Measurements from ENCODE around the gene ENTPD8. TPM values are rescaled to one million over a fixed set of nuclear protein-coding genes. Genes with fewer than 3 reads are reported as not detected.

ENTPD8 gene
- polyA plus RNA-seq, 3 donors: not detected

- Histone ChIP-seq H3K27ac (ENCODE audit: low read depth in 1 of 2, low read length in 2 of 2) (peak overlapping the region in 1 of 2 donors; percentile 76), H3K9me3 (replicated peaks in 1 of 2; ENCODE audit: control insufficient read depth in 1 of 2, insufficient read depth in 1 of 2, low read length in 2 of 2) (no peaks in the 10 kb centered on the region), H3K36me3 (replicated peaks in 1 of 2; ENCODE audit: control insufficient read depth in 1 of 2, insufficient read depth in 2 of 2, low read length in 2 of 2) (peaks cover 16% of the 10 kb centered on the region in 2 donors), H3K9ac (ENCODE audit: insufficient read depth, low read length, poor library complexity, severe bottlenecking) (peak overlapping the region; percentile 51), H4K20me1 (ENCODE audit: insufficient read depth, low read length) (no peaks in the 10 kb centered on the region), H2AFZ (ENCODE audit: insufficient read depth, low read depth, low read length, poor library complexity, severe bottlenecking) (no peak overlapping the region), H3K79me2 (ENCODE audit: insufficient read depth, low read length) (no peaks in the 10 kb centered on the region), H3K4me1 (ENCODE audit: control insufficient read depth in 1 of 2, insufficient read depth in 2 of 2, low read length in 2 of 2) (peaks cover 56 to 71% of the 10 kb centered on the region in 2 donors), H3K4me2 (replicated peaks; ENCODE audit: extremely low read depth, low read length, poor library complexity, severe bottlenecking) (peak overlapping the region; percentile 84), H3K27me3 (ENCODE audit: control insufficient read depth in 2 of 2, insufficient read depth in 2 of 2, low read length in 2 of 2) (no peaks in the 10 kb centered on the region), H3K4me3 (replicated peaks in 1 of 3; ENCODE audit: low read depth in 2 of 3, low read length in 3 of 3) (peak overlapping the region; percentile 10 to 77 (median 40))
- H3K4me1 Mint-ChIP-seq: peaks cover 25% of the 10 kb centered on the region
- peak; percentile 79 to 86 (median 85) for DNase-seq
- intact Hi-C loops (cut with micrococcal nuclease): loop anchor here in 1 of 2 donors (1.0 kb wide), 1 partner anchor 30 kb away; the partner anchor contains the start of genes EXD3 and NOXA1
- H3K27ac Mint-ChIP-seq: peak overlapping the region; percentile 49 to 91 (median 89)
- peak overlapping the region; percentile 75 to 83 for H3K4me3 Mint-ChIP-seq
- TF ChIP-seq CTCF (IDR thresholded peaks at IDR 0.05): no peak
- H3K36me3 Mint-ChIP-seq: peaks cover 16 to 27% of the 10 kb centered on the region in 2 donors
- WGBS (ENCODE audit: insufficient coverage): 16% methylated on average over 23 of the region's 25 CpGs
- peaks cover 0 to under 1% (median 0%) of the 10 kb centered on the region in 3 donors for H3K27me3 Mint-ChIP-seq (ENCODE audit: low read depth in 3 of 3)
- H3K9me3 Mint-ChIP-seq: peaks cover 0 to 6% (median 0%) of the 10 kb centered on the region in 7 donors
Measured at GRCh38 chr9:137453643-137454081, 12.5 kb upstream of the ENTPD8 start.

GRCh38 chr9:137452761-137453642, 11.8 kb upstream of the ENTPD8 start:
- Histone ChIP-seq H3K36me3 (replicated peaks in 1 of 2; ENCODE audit: control insufficient read depth in 1 of 2, insufficient read depth in 2 of 2, low read length in 2 of 2) (peaks cover 16% of the 10 kb centered on the region in 2 donors), H3K9ac (ENCODE audit: insufficient read depth, low read length, poor library complexity, severe bottlenecking) (peak overlapping the region; percentile 51), H3K79me2 (ENCODE audit: insufficient read depth, low read length) (no peaks in the 10 kb centered on the region), H3K4me1 (ENCODE audit: control insufficient read depth in 1 of 2, insufficient read depth in 2 of 2, low read length in 2 of 2) (peaks cover 50 to 70% of the 10 kb centered on the region in 2 donors), H2AFZ (ENCODE audit: insufficient read depth, low read depth, low read length, poor library complexity, severe bottlenecking) (no peak overlapping the region), H3K9me3 (replicated peaks in 1 of 2; ENCODE audit: control insufficient read depth in 1 of 2, insufficient read depth in 1 of 2, low read length in 2 of 2) (no peaks in the 10 kb centered on the region), H4K20me1 (ENCODE audit: insufficient read depth, low read length) (no peaks in the 10 kb centered on the region), H3K27me3 (ENCODE audit: control insufficient read depth in 2 of 2, insufficient read depth in 2 of 2, low read length in 2 of 2) (no peaks in the 10 kb centered on the region), H3K4me3 (replicated peaks in 1 of 3; ENCODE audit: low read depth in 2 of 3, low read length in 3 of 3) (peak overlapping the region; percentile 10 to 77 (median 40)), H3K27ac (ENCODE audit: low read depth in 1 of 2, low read length in 2 of 2) (peak overlapping the region; percentile 37 to 76), H3K4me2 (replicated peaks; ENCODE audit: extremely low read depth, low read length, poor library complexity, severe bottlenecking) (peak overlapping the region; percentile 84)
- peaks cover 17 to 29% of the 10 kb centered on the region in 2 donors for H3K36me3 Mint-ChIP-seq
- no peak for DNase-seq
- H3K27me3 Mint-ChIP-seq (ENCODE audit: low read depth in 3 of 3): peaks cover 0 to 2% (median 0%) of the 10 kb centered on the region in 3 donors
- peak overlapping the region in 5 of 7 donors; percentile 49 to 91 (median 89) for H3K27ac Mint-ChIP-seq
- intact Hi-C loops (cut with micrococcal nuclease): no loop called here
- 83% methylated on average over 39 of the region's 43 CpGs for WGBS (ENCODE audit: insufficient coverage)
- peaks cover 0 to 6% (median 0%) of the 10 kb centered on the region in 7 donors for H3K9me3 Mint-ChIP-seq
- peaks cover 25% of the 10 kb centered on the region for H3K4me1 Mint-ChIP-seq
- H3K4me3 Mint-ChIP-seq: peak overlapping the region; percentile 75 to 83
- TF ChIP-seq CTCF (IDR thresholded peaks at IDR 0.05): no peak

Measured in CD14-positive monocyte (primary cell).